Activated naive CD8-positive, alpha-beta T cell treated with anti-CD3 and anti-CD28 coated beads, Interleukin-2, amount 50 U/mL, for 16 hours (primary cell): ENCODE measurements around the gene RBM23.
A peak's percentile ranks its signal among the peaks of the same experiment; 100 is the strongest.
"Not testable (repeated sequence)": the region's sequence is repeated elsewhere in the genome, so short reads cannot be mapped to it uniquely, and the experiment has no call there.

ENCODE experiments used
- DNase-seq: peaks from one replicate; pipeline ENCODE4 v3.0.0-alpha.2; 2020; ENCODE audit warnings: low read depth, low spot score

The RBM23 gene

DNA sequence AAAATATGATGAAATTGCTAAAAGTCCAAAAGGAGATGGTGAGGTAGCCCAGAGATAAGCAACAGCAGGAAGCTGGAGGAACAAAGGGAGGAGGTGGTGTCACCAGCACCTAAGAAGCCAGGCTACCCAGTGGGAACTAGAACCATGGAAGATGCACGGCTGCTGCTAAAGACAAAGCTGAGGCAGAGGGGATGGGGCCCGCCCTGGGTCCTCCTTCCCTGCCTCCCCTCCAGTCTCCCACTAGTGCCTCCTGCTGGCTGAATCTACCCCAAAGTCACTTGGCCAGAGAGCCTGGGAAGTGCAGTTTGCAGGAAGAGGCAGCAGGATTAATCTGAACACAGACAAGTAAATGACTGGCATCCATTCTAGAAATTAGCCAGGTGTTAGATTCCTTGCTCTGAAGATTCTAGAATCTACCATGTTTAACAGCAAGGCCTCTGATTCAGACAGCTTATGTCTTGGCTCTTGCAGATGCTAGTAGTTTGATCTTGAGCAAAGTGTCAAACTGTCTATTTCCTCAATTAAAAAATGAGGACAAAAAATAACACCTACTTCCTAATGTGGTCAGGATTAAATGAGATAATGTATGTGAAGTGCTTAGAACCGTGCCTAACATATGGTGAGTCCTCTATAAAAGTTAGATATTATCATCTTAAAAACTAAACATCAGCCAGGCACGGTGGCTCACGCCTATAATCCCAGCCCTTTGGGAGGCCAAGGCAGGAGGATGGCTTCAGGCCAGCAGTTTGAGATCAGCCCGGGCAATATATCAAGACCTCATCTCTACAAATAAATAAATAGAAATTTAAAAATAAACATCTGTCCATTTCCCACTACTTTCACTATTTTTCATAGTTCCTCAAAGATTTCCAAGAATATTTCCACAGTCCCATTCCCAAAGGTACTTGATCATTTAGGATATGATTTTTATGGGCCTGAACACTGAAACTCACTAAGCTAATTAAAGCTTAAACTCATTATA lies 53.2 kb downstream of the RBM23 start:
- no peak for DNase-seq

DNA sequence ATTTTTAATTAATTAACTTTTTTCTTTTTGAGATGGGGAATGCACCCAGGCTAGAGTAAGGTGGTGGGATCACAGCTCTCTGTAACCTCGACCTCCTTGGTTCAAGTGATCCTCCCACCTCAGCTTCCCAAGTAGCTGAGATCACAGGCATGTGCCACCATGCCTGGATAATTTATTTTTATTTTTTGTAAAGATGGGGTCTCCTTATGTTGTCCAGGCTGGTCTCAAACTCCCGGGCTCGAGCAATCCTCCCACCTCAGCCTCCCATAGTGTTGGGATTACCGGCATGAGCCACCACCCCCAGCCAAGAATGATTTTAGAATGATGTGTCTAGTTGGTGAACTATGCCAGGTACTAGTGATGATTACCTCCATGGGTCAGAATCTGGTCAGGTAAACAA lies 54.0 kb downstream of the RBM23 start:
- no peak for DNase-seq

DNA sequence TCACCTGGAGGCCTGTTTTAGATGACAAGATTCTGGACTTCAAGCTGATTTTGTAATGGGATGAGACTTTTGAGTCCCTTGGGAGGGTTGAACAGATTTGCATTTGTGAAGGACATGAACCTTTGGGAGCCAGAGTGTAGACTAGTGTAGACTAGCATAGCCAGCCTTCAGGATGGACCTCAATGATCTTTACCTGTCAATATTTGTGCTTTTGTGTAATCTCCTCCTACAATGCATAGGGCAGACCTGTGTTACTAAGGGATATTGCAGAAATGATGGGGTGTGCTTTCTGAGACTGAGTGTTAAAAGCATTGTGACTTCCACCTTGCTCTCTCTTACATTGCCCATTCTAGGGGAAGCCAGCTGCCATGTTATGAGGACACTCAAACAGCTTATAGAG lies 57.3 kb downstream of the RBM23 start:
- DNase-seq: no peak

DNA sequence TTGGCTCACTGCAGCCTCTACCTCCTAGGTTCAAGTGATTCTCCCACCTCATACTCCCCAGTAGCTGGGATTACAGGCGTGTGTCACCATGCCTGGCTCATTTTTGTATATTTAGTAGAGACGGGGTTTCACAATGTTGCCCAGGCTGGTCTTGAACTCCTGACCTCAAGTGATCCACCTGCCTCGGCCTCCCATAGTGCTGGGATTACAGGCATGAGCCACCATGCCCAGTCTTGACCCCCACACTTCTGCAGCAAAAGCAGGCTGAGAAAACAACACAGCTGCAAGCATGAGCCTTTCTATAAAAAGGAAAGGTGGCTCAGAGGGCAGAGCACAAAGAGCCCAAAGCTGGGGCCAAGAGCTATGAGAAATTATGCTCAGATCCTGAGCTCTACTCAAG lies 58.6 kb downstream of the RBM23 start:
- DNase-seq: not testable (repeated sequence)

DNA sequence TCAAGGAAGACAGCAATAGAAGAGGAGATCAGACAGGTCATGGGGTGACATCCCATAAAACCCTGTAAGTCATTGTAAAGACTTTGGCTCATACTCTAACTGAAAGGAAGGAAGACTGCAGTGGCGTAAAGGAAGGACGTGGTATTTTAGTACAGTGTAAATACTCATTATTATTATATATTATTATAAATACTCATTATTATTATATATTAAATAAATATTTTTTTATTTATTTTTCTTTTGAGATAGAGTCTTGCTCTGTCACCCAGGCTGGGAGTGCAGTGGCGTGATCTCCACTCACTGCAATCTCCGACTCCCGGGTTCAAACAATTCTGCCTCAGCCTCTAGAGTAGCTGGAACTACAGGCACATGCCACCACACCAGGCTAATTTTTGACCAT lies 62.5 kb downstream of the RBM23 start:
- DNase-seq: no peak

DNA sequence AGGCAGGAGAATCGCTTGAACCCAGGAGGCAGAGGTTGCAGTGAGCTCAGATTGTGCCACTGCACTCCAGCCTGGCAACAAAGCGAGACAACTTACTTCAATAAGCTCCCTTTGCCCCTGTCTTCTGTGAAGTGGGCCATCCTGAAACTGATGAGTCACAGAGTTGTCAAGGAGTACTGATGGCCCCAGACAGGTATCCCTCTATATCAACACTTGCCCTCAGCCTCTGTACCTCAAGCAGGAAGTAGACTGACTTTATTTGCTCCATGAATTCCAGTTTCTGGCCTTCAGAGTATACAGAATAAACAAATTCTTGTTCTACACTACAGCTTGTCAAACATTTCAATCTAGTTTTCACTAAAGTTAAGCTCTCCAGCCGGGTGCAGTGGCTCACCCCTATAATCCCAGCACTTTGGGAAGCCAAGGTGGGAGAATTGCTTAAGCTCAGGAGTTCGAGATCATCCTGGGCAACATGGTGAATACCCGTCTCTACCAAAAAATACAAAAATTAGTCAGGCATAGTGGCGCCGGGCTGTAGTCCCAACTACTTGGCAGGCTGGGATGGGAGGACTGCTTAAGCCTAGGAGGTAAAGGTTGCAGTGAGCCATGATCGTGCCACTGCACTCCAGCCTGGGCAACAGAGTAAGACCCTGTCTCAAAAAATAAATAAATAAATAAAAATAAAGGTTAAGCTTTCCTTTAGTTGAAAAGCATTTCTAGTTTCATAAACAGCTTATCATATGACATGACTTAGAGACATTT lies 63.8 kb downstream of the RBM23 start:
- DNase-seq: no peak

DNA sequence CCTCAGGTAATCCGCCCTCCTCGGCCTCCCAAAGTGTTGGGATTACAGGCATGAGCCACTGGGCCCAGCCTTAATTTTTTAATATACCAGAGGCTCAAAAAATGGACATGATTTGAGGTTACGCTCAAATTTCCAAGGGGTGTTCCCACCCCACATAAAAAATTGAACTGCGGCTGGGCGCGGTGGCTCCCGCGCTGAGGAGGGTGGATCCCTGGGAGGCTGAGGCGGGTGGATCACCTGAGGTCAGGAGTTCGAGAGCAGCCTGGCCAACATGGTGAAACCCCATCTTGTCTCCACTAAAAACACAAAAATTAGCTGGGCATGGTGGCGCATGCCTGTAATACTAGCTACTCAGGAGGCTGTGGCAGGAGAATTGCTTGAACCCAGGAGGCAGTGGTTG lies 64.7 kb downstream of the RBM23 start:
- not testable (repeated sequence) for DNase-seq

DNA sequence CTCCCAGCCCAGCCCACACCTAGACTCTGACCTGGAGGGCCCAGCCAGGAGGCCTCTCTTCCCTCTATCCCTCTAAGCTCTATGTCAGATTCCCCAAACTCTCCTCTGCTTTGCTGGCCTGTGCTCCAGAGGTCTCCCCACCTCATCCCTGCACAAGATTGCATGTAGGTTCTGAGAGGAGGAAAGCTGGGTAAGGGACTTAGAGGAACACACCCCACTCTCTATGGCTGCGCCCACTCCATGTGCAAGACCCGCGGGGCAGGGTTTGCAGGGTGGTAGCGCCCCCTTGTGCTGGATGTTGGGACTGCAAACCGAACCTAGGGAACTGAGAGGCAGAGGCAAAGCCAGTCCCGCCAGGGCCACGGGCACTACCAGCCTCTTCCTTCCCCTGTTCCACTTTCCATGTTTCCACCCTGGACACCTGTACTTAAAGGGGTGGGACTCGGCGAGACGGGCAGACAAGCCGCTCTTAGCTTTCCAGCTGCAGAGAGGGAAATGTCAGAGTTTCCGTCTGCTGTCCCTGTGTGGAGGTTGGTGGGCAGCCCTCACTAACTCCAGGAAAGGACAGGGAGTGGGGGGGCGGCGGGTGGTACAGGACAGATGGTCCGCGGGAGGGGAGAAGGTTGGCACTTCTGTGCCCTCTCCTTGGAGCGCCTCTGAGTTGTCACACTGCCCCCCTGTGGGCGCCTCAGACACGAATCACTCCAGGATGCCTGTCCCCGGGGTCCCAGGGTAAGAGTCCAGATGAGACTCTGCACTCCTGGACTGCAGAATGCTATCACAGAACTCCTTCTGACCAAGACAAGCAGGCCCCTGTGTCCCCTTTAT lies 65.8 kb downstream of the RBM23 start:
- DNase-seq: peak; percentile 88

DNA sequence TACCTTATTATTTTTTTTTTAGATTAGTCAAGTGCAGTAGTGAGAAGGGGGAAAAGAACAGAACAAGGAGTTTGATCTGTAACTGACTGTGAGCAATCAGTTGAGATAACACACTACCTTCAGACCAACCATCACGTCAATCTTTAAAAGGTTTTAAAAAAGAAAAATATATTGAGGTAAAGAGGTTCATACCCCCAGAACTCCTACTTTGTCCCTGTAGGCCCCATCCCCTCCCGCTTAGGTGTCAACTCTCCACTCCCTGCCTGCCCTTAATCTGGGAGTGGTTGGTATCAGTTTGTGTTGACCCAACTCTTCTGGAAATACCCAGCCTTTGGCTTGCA lies 66.4 kb downstream of the RBM23 start:
- no peak for DNase-seq

DNA sequence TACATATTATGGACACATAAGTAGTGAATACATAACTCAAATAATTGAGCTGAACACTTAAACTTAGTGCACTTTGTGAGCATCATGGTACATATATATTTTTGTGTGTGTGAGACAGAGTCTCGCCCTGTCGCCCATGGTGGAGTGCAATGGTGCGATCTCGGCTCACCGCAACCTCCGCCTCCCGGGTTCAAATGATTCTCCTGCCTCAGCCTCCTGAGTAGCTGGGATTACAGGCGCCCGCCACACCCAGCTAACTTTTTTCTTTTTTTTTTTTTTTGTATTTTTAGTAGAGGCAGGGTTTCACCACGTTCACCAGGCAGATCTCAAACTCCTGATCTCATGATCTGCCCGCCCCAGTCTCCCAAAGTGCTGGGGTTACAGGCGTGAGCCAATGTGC lies 66.8 kb downstream of the RBM23 start:
- DNase-seq: not testable (repeated sequence)

DNA sequence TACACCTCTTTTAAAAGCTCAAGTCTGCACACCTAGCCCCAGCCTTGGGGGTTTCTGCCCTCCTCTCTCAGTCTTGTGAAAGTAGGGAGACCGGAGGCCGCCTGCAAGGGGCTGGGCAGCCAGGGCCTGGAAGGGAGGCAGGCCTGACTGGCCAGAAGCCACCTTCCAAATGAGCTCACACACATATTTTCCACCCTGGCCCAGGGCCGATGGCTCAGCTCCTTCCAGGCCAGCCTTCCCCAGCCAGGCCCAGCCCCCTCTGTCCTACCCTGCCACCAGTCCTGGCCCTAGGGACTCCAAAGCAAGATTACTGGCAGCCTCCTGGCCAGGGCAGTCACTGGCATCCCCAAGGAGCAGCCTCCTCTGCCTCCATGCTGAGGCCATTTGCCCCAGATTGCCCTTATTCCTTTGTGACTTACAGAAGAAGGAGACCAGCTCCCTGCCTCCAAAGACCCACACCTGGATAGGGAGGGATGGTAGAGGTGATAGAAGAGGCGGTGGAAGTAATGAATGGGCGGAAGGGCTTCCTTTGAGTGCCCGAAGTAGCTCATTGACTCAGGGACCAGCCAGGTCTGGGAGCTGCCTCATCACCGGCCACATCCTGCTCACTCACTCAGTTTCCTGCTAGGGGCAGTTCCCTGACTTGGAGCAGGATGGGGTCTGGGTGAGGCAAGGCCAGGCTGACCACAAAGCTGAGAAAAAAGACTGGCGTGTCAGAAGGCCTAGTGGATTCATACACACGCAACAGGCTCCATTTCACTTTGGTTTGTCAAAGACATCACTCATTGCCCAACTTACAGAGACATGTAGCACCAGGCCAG lies 67.8 kb downstream of the RBM23 start:
- DNase-seq: no peak

DNA sequence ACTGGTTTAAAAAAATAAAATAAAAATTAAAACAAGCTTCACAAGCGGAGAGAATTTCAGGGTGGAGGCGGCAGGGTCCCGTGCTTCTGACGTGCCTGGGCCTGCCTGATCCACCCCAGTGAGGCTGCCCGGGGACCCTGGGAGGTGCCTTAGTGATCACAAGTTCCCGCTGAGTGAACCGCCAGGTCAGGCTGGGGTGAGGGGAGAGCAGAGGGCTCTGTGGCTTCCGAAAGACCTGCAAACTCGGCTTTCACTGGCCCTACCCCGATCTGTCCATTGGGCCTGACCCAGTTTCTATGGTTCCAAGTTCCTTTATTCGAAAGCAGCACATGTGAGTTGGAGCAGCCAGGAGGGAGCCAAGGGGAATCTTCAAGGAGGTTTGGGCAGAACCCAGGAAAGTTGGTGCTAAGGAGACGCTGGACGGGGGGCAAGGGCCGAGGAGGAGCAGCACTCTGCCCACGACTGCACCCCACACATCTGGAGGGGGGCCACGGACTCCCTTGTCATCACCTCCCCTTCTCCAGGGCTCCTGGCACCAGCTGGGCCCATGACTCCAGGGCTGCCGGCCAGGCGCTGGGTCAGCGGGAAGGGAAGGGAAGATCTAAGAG lies 69.6 kb downstream of the RBM23 start:
- DNase-seq: no peak

DNA sequence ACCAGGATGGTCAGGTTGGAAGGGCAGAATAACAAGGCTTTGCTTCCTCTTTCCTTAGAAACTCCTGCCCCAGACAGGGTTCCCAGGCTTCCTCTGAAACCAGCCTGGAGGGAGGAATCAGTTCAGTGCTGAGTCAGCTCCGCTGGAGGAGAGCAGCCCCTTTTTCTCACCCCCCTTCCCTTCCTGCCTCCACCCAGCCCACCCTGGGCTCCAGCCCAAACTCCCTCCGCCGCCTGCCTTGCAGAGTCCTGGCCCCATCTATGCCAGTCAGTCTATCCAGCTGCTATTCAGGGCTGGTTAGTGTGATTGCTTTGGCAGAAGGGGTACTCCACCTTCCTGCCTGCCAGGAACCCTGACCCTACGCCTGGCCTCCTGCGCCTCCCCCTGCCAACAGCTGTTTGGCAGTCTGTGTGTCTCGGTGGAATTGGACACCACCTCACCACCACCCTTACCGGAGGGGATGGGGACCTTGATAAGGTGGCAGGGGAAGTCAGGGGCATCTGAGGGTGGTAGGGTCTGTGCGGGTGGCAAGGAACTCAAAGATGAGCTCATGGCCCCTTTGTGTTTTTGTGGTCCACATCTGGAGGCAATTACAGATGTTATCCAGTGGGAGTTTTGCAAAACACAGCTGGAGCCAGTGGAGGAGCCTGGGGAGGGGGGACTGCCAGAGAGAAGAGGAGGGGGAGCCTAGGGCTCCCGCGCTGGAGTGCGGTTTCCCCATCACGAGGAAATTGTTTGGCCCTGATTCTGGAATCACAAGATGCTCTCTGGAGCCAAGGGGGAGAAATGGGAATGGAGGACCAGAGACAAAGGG lies 70.4 kb downstream of the RBM23 start:
- DNase-seq: no peak

DNA sequence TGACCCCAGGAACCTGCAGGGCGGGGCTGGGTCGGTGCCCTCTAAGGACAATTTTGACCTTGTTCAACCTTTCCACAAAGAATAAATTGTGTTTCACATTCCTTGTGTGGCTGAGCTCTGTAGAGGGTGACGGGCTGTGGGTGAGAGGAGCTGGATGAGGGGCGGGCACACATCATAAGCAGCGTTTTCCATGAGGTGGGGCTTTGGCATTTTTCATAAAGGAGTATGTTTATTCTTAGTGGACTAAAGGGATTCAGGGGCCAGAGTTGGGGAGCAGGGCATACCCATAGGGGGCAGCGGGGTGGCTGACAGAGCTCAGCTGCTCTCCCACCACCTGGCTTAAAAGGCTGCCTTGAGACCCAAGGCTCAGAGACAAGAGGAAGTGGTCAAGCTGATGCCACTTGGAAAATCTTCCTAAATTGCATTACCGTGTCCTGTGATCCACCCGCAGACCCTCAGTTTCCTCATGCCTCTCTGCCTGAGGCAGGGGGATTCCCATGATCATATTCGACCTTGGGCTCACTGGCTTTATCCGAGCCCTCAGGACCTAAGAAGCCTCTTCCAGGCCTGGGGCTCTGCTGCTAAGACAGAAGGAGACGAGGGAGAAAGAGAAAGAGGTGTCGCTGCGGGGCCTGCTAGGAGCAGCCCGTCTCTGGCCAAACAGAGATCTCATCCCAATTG lies 71.1 kb downstream of the RBM23 start:
- DNase-seq: no peak

DNA sequence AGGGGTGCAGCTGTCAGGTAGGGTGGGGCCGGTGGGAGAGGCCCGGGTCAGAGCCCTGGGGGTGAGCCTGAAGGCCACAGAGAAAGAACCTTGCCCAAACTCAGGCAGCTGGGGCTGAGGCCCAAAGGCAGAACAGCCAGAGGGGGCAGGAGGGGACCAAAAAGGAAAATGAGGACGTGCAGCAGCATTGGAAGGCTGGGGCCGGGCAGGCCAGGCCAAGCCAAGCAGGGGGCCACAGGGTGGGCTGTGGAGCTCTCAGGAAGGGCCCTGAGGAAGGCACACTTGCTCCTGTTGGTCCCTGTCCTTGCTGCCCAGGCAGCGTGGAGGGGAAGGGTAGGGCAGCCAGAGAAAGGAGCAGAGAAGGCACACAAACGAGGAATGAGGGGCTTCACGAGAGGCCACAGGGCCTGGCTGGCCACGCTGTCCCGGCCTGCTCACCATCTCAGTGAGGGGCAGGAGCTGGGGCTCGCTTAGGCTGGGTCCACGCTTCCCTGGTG lies 72.1 kb downstream of the RBM23 start:
- DNase-seq: no peak

DNA sequence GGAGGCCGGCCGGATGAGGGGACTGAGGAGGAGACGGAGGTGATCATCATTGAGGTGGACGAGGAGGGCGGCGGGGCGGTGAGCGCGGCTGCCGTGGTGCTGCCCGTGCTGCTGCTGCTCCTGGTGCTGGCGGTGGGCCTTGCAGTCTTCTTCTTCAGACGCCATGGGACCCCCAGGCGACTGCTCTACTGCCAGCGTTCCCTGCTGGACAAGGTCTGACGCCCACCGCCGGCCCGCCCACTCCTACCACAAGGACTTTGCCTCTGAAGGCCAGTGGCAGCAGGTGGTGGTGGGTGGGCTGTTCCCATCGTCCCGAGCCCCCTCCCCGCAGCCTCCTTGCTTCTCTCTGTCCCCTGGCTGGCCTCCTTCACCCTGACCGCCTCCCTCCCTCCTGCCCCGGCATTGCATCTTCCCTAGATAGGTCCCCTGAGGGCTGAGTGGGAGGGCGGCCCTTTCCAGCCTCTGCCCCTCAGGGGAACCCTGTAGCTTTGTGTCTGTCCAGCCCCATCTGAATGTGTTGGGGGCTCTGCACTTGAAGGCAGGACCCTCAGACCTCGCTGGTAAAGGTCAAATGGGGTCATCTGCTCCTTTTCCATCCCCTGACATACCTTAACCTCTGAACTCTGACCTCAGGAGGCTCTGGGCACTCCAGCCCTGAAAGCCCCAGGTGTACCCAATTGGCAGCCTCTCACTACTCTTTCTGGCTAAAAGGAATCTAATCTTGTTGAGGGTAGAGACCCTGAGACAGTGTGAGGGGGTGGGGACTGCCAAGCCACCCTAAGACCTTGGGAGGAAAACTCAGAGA lies 72.9 kb downstream of the RBM23 start:
- no peak for DNase-seq

DNA sequence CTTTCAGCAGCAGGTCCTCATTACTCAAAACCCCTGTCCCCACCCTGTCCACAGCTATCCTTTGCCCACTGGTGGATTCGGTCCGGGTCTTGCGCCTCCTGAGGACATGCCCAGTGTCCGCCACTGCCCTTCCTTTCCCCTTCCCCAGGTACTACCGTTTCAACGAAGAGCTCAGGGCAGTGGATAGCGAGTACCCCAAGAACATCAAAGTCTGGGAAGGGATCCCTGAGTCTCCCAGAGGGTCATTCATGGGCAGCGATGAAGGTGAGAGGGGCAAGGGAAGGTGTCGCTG lies 73.9 kb downstream of the RBM23 start:
- no peak for DNase-seq
